Gastrocnemius medialis (tissue), 4 donors: ENCODE data around the gene TOM1.

Source experiments
- CTCF ChIP-seq, 5 experiments: fragments of 450-650 bp in 3 of 5; fragments of 200-600 bp in 2 of 5; sonication (generic) in 2 of 5; IDR thresholded peaks in 4 of 5; conservative IDR thresholded peaks in 1 of 5; 1 replicate in 4 of 5; 2 replicates in 1 of 5; pipeline ENCODE4 v1.5.1; 2016 to 2019; ENCODE audit warnings: antibody characterized with exemption in 5 of 5, mild to moderate bottlenecking in 3 of 5, moderate library complexity in 3 of 5
- POLR2A ChIP-seq, 2 donors: fragments of 450-650 bp; IDR thresholded peaks; one replicate each; pipeline ENCODE4 v1.6.1; 2017; ENCODE audit warnings: antibody characterized with exemption in 2 of 2, mild to moderate bottlenecking in 2 of 2, moderate library complexity in 2 of 2

- no peak for TF ChIP-seq CTCF (IDR thresholded peaks at IDR 0.05 in 4 of 5, conservative IDR thresholded peaks at IDR 0.05 in 1 of 5)
- TF ChIP-seq POLR2A (IDR thresholded peaks at IDR 0.05): no peak
These were observed 87.1 kb downstream of the TOM1 start for GRCh38 chr22:35386670-35387288.
